Astrocyte (in vitro differentiated cells and primary cell): ENCODE measurements around the gene ACVR1. TPM values are rescaled to one million over a fixed set of nuclear protein-coding genes. Genes with fewer than 3 reads are reported as not detected.

Experiments
- DNase-seq: peaks from one replicate; pipeline ENCODE4 v3.0.0-alpha.2; 2010; ENCODE audit warnings: low read depth
- FAIRE-seq: peaks from 2 replicates; lab custom pipeline; 2011; peaks lifted over from hg19 to GRCh38; lab: Jason Lieb, UNC
- H2AFZ ChIP-seq: 2 replicates; pipeline ENCODE4 v1.6.0; 2012; ENCODE audit warnings: low read depth, low read length, inconsistent platforms
- H3K27ac ChIP-seq: 2 replicates; pipeline ENCODE4 v1.5.1; 2011; ENCODE audit warnings: low read depth, low read length, inconsistent platforms
- H3K27me3 ChIP-seq: 2 replicates; pipeline ENCODE4 v1.6.0; 2011; ENCODE audit warnings: low read length, inconsistent platforms; ENCODE audit not compliant: insufficient read depth
- H3K36me3 ChIP-seq: 2 replicates; pipeline ENCODE4 v1.5.1; 2011; ENCODE audit warnings: low read length, inconsistent platforms; ENCODE audit not compliant: insufficient read depth
- H3K4me1 ChIP-seq: 2 replicates; pipeline ENCODE4 v1.5.1; 2011; ENCODE audit warnings: low read length, inconsistent platforms; ENCODE audit not compliant: insufficient read depth
- H3K4me2 ChIP-seq: 2 replicates; pipeline ENCODE4 v1.6.0; 2012; ENCODE audit warnings: low read length, inconsistent platforms
- H3K4me3 ChIP-seq: 2 replicates; pipeline ENCODE4 v1.5.1; 2011; ENCODE audit warnings: low read depth, mild to moderate bottlenecking, low read length, inconsistent platforms; ENCODE audit not compliant: insufficient read depth
- H3K79me2 ChIP-seq: 2 replicates; pipeline ENCODE4 v1.6.0; 2012; ENCODE audit warnings: mild to moderate bottlenecking, low read length, inconsistent platforms; ENCODE audit not compliant: insufficient read depth
- H3K9ac ChIP-seq: 2 replicates; pipeline ENCODE4 v1.6.0; 2012; ENCODE audit warnings: mild to moderate bottlenecking, low read length, inconsistent platforms
- H3K9me3 ChIP-seq: 2 replicates; pipeline ENCODE4 v1.5.1; 2012; ENCODE audit warnings: low read depth, mild to moderate bottlenecking, low read length, inconsistent platforms; ENCODE audit not compliant: insufficient read depth
- H4K20me1 ChIP-seq: 2 replicates; pipeline ENCODE4 v1.6.0; 2012; ENCODE audit warnings: low read length, inconsistent platforms; ENCODE audit not compliant: insufficient read depth
- H3K27ac Mint-ChIP-seq: one replicate; pipeline ENCODE4 v1.8.0; 2021; ENCODE audit warnings: mild to moderate bottlenecking, mixed read lengths; ENCODE audit not compliant: unreplicated experiment
- H3K27me3 Mint-ChIP-seq: one replicate; pipeline ENCODE4 v1.8.0; 2021; ENCODE audit warnings: low read depth, mixed read lengths; ENCODE audit not compliant: unreplicated experiment
- H3K36me3 Mint-ChIP-seq: one replicate; pipeline ENCODE4 v1.8.0; 2021; ENCODE audit warnings: low read depth, mixed read lengths; ENCODE audit not compliant: unreplicated experiment
- H3K4me1 Mint-ChIP-seq: one replicate; pipeline ENCODE4 v1.8.0; 2021; ENCODE audit warnings: low read depth, mixed read lengths; ENCODE audit not compliant: unreplicated experiment
- H3K4me3 Mint-ChIP-seq: one replicate; pipeline ENCODE4 v1.8.0; 2021; ENCODE audit warnings: mild to moderate bottlenecking, moderate library complexity, mixed read lengths; ENCODE audit not compliant: unreplicated experiment
- H3K9me3 Mint-ChIP-seq: one replicate; pipeline ENCODE4 v1.8.0; 2021; ENCODE audit warnings: mild to moderate bottlenecking, mixed read lengths; ENCODE audit not compliant: unreplicated experiment
- CTCF ChIP-seq: IDR thresholded peaks from 2 replicates; pipeline ENCODE4 v1.5.1; 2011; ENCODE audit warnings: low read depth, mild to moderate bottlenecking, inconsistent platforms, low read length, moderate library complexity; ENCODE audit not compliant: insufficient read depth
- EZH2 ChIP-seq: IDR thresholded peaks from 2 replicates; pipeline ENCODE4 v1.6.1; 2012; ENCODE audit warnings: mild to moderate bottlenecking, low read length, inconsistent platforms; ENCODE audit not compliant: insufficient read depth
- total RNA-seq: library from RNA; stranded (reverse); gene quantifications from 2 replicates; pipeline ENCODE4 v1.2.1, GENCODE V29; 2021

ACVR1 gene
- total RNA-seq, 1 donor from 2014 or later: 45.9 TPM

- no peak for FAIRE-seq
- no peak for TF ChIP-seq CTCF
- no peak for TF ChIP-seq EZH2
- no peaks in the 10 kb centered on the region for H3K9me3 Mint-ChIP-seq
These were observed 33.8 kb downstream of the ACVR1 start for GRCh38 chr2:157842106-157842879.

GRCh38 chr2:157841485-157841884, 34.6 kb downstream of the ACVR1 start:
- no peaks in the 10 kb centered on the region for H3K36me3 ChIP-seq
- Mint-ChIP-seq H3K27me3 (no peaks in the 10 kb centered on the region), H3K9me3 (no peaks in the 10 kb centered on the region), H3K27ac (no peak overlapping the region), H3K4me1 (peaks cover 79% of the 10 kb centered on the region), H3K36me3 (peaks cover 15% of the 10 kb centered on the region), H3K4me3 (no peak overlapping the region)
- no peak overlapping the region for H3K4me3 ChIP-seq
- no peak for DNase-seq
- no peak overlapping the region for H3K27ac ChIP-seq
- H3K9ac ChIP-seq: no peak overlapping the region
- no peaks in the 10 kb centered on the region for H3K9me3 ChIP-seq
- H3K79me2 ChIP-seq: peaks cover 84% of the 10 kb centered on the region
- no peak overlapping the region for H3K4me2 ChIP-seq
- FAIRE-seq: no peak
- no peaks in the 10 kb centered on the region for H3K27me3 ChIP-seq
- H4K20me1 ChIP-seq: peaks cover 58% of the 10 kb centered on the region
- no peak overlapping the region for H2AFZ ChIP-seq
- peaks cover 52% of the 10 kb centered on the region for H3K4me1 ChIP-seq
- TF ChIP-seq EZH2: no peak
- no peak for TF ChIP-seq CTCF

More at GRCh38 chr2:157842106-157842879, 33.8 kb downstream of the ACVR1 start:
- no peaks in the 10 kb centered on the region for H3K27me3 ChIP-seq
- H3K79me2 ChIP-seq: peaks cover 84% of the 10 kb centered on the region
- H2AFZ ChIP-seq: no peak overlapping the region
- H3K4me1 Mint-ChIP-seq: peaks cover 72% of the 10 kb centered on the region
- H3K27ac ChIP-seq: no peak overlapping the region
- H3K9me3 ChIP-seq: no peaks in the 10 kb centered on the region
- H3K27me3 Mint-ChIP-seq: no peaks in the 10 kb centered on the region
- no peak for DNase-seq
- H3K4me3 ChIP-seq: no peak overlapping the region
- peak overlapping the region; percentile 23 for H3K4me3 Mint-ChIP-seq
- no peaks in the 10 kb centered on the region for H3K36me3 ChIP-seq
- peaks cover 16% of the 10 kb centered on the region for H3K36me3 Mint-ChIP-seq
- no peak overlapping the region for H3K9ac ChIP-seq
- peaks cover 61% of the 10 kb centered on the region for H4K20me1 ChIP-seq
- peaks cover 46% of the 10 kb centered on the region for H3K4me1 ChIP-seq
- peak overlapping the region; percentile 28 for H3K27ac Mint-ChIP-seq
- no peak overlapping the region for H3K4me2 ChIP-seq
